ENCODE results near the gene WDR93.

DNA sequence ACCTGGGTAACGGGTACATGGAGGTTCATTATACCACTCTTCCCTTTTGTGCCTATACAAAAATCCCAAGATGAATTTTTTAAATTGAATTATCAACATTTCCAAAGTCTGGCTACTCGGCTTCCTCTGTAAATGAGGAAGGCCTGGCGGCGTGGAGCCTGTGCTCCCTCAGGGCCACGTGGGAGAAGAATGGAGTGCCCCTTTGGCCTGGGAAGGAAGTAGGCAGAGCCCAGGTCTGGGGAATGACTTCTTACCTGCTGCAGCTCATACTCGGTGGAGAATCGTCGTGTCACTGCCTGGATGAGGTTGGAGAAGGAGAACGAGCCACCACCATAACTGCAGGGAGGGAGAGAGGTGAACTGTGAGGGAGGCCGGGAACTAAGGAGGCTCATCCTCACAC lies 99.6 kb downstream of the WDR93 start:
- no peak for TF ChIP-seq POLR2AphosphoS5 (IDR thresholded peaks at IDR 0.05; ENCODE audit: low read depth, low read length)
- no peak for TF ChIP-seq TAF1 (IDR thresholded peaks at IDR 0.05; ENCODE audit: borderline replicate concordance, insufficient read depth, low read length)
- TF ChIP-seq, protein P1, sequence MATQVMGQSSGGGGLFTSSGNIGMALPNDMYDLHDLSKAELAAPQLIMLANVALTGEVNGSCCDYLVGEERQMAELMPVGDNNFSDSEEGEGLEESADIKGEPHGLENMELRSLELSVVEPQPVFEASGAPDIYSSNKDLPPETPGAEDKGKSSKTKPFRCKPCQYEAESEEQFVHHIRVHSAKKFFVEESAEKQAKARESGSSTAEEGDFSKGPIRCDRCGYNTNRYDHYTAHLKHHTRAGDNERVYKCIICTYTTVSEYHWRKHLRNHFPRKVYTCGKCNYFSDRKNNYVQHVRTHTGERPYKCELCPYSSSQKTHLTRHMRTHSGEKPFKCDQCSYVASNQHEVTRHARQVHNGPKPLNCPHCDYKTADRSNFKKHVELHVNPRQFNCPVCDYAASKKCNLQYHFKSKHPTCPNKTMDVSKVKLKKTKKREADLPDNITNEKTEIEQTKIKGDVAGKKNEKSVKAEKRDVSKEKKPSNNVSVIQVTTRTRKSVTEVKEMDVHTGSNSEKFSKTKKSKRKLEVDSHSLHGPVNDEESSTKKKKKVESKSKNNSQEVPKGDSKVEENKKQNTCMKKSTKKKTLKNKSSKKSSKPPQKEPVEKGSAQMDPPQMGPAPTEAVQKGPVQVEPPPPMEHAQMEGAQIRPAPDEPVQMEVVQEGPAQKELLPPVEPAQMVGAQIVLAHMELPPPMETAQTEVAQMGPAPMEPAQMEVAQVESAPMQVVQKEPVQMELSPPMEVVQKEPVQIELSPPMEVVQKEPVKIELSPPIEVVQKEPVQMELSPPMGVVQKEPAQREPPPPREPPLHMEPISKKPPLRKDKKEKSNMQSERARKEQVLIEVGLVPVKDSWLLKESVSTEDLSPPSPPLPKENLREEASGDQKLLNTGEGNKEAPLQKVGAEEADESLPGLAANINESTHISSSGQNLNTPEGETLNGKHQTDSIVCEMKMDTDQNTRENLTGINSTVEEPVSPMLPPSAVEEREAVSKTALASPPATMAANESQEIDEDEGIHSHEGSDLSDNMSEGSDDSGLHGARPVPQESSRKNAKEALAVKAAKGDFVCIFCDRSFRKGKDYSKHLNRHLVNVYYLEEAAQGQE (IDR thresholded peaks at IDR 0.05; ENCODE audit: insufficient read depth in 1 of 2, low read depth in 2 of 2, low read length in 2 of 2) = no peak

All from PFSK-1 (cell line).